HG02870 (cell line): ENCODE measurements around the gene NEK2.
"Not testable (repeated sequence)": the region's sequence is repeated elsewhere in the genome, so short reads cannot be mapped to it uniquely, and the experiment has no call there.

ENCODE experiments used
- ATAC-seq: cut with Tn5 transposase; IDR thresholded peaks from one replicate; pipeline ENCODE4 v1.9.1; 2021; ENCODE audit warnings: mild to moderate bottlenecking, moderate library complexity; ENCODE audit not compliant: unreplicated experiment

The NEK2 gene

DNA sequence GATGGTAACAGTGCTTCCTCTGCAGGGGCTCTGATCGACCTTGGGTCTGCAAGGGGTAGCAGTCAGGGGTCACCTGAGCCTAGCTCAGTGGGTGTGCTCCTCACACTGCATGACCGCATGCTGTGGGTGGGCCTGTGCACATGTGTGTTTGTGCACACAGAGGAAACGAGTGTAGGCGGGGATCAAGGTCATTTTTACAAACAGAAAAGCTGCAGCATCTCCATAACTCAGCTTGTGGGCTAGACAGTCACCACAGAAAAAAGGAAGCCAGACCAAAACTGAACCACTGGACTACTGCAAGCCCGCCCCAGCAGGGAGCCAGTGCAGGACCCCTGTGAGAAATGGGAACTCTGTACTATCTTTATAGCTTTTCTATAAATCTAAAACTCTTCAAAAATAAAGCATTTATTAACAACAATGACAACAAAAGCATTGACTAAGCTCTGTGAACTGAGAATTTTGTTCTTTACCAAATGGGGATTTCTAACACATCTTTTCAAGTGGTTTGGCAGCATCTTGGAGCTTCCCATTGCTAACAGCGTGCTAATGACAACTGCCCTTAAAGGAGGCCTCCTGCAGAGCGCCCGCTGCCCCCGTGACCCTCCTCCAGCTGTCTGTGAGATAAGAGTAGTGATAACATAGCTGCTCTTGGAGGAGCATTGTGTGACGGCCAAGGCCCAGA lies 19.9 kb upstream of the NEK2 start:
- ATAC-seq: peak; percentile 59

DNA sequence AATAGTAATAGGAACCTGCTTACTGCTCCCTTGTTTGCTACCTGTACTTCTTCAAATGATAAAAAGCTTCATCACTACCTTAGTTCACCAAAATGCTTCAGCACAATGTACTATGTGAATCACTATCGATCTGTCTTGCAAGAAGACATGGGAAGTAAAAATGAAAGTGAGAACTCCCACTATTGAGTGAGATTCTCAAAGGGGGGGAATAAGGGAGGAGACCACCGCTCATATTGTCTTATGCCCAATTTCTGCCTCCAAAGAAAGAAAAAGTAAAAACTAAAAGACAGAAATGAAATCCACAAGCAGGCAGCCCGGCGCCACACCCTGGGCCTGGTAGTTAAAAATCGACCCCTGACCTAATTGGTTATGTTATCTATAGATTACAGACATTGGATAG lies 18.5 kb upstream of the NEK2 start:
- ATAC-seq: not testable (repeated sequence)

DNA sequence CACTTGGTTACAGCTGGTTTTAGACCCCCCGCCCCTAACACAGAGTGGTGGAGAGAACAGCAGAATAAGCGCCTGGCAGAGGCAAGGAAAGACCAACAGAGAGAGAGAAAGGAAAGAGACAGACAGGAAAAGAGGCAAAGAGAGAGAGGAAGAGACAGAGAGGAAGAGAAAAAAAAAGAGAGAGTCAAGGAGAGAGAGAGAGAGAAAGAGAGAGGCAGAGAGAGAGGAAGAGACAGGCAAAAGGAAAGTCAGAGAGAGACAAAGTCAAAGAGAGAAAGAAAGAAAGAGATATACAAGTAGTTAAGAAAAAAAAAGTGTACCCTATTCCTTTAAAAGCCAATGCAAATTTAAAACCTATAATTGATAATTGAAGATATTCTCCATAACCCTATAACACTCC lies 13.0 kb upstream of the NEK2 start:
- no peak for ATAC-seq

- ATAC-seq: no peak
Measured at GRCh38 chr1:211687462-211688215, 12.2 kb upstream of the NEK2 start.

- no peak for ATAC-seq
Measured at GRCh38 chr1:211685823-211686222, 10.4 kb upstream of the NEK2 start.

DNA sequence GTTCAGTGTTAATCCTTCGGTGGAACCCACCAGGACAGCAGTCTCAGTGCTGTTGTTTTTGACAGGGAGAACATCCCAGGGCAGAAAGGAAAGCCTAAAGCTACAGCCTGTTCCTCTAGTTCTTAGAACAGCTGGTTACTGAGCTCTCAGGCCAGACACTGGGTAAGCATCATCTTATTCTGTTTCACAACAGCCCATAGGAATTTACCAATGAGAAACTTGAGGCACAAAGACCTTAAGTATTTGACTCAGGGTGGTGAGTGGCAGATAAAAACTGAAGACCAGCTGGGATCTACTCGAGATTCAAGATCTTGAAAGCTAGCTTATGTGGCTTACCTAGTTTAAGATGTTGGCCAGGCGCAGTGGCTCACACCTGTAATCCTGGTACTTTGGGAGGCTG lies 9.4 kb upstream of the NEK2 start:
- ATAC-seq: no peak

DNA sequence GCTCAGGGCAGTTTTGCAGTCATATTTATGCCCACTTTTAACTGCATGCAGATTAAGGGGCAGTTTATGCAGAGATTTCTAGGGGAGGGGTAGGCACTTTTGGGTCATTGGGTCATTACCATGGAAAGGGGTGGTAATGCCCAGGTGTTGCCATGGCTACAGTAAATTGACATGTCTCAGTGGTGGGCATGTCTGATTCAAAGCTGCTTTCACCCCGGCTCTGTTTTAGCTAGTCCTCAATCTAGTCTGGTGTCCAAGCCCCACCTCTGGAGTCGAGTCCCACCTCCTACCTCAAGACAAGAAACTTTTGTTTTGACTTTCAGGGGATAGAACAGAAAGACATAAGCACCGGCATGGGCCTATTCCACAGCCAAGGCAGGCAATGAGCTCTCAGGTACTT lies 8.9 kb upstream of the NEK2 start:
- no peak for ATAC-seq

DNA sequence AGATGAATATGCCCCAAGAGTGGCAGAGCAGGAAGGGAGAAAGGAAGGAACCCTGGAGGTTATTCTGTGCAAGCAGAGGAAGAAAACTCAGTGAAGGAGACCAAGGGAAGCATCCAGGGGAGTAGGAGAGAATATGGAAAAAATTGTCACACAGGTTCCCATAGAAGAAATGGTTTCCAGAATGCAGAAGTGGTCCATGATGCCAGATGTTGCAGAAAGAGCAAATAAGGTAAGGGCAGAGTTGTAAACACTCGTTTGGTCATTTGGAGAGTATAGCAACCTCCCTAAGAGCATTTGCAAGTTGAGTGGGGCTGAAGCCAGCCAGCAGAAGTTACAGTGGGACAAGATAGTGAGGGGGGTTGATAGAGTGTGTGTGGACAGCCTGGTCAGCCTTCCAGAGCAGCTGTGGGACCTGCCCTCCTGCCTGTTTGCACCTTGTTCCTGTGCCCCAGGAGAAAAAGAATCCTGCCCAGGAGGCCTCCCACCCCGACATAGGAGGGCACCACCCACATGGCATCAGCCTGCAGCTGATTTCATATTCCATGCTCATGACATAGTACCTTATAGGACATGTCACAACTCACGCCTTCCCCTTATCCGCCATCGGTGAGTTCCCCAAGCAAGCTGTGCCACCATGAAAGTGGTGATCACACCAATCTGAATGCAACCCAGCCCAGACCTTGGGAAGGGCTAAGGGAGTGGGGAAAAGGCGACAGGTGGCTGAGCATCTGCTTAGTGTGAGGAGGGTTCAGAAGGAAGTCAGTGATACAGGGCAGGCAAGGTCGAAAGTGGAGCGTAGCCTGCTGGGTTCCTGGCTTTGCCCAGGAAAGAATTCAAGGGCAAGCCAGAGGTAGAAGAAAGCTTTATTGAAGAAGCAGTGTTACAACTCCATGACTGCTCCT lies 8.2 kb upstream of the NEK2 start:
- ATAC-seq: no peak

DNA sequence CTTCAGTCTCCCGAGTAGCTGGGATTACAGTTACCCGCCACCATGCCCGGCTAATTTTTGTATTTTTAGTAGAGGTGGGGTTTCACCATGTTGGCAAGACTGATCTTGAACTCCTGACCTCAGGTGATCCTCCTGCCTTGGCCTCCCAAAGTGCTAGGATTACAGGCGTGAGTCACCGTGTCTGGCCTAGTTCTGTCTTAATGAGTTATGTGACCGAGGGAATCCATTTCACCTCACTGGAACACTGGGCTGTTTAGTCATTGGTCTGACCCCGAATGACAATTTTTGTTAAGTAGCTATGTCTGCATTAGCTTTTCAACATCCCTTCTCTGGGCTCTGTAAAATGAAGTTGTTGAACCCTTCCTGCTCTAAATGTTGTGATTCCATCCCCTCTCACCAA lies 6.8 kb upstream of the NEK2 start:
- ATAC-seq: not testable (repeated sequence)

DNA sequence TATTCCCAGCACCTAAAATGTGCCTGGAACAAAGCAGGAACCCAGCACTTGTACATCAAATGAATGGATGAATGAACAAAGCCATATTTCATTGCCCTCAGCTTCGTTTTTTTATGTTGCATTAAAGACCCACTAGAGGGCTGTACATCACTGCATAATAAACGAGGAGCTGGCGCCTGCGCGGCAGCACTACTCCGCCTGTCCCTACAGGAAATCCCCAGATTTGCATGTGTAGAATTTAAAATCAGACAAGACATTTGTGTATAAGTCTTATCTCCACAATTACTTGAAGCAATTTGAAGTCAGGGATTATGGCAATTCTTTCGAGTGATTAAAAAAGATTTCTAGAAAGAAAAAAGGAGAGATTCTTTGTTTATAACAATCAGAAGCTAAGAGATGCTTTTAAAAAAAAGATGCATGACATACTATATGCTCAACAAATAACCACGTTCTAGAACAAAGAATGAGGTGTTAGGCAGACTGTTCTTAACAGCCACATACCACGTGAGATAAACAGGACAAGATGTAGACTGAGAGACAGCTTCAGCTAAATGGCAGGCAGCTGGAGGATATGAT lies 5.4 kb upstream of the NEK2 start:
- peak; percentile 78 for ATAC-seq

DNA sequence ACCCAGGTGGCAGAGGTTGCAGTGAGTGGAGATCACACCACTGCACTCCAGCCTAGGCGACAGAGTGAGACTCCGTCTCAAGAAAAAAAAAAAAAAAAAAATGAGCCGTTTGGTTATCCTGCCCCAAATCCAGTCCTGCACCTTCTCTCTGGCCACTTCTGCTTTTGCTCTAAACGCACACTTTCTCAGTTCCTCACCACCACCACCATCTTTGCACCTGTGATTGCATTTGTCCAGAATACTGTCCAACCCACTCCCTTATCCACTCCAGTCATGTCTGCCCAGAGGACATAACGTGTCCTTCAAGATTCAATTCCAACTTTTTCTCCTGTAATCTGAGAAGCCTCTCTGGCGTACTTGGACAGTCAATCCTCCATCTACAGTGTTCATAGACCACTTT lies 2.2 kb upstream of the NEK2 start:
- ATAC-seq: no peak

DNA sequence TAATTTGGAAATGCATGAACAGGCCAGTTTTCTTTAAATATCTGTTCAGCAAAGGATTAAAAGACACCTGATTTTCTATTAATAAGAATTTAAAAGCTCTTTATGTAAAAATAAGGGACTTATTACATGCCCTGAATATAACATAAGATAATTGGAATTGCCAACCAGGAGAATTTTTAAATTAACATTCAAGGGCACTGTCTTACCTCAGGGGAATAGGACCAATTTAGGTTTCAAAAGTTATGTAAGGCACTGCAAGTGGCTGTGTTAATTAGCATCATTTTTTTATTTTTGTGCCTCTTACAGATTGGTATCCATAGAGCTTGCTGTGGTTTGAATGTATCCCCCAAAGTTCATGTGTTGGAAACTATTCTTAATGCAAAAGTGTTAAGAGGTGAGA lies 1.3 kb upstream of the NEK2 start:
- ATAC-seq: no peak

DNA sequence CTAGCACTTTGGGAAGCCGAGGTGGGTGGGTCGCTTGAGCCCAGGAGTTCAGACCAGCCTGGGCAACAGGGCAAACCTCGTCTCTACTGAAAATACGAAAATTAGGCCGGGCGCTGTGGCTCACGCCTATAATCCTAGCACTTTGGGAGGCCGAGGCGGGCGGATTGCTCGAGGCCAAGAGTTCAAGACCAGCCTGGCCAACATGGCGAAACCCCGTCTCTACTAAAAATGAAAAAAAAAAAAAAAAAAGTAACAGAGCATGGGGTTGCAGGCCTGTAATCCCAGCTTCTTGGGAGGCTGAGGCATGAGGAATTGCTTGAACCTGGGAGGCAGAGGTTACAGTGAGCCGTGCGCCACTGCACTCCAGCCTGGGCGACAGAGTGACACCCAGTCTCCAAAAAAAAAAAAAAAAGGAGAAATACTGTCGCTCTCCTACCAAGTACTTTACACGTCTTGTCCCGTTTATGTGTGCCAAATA lies 724 bp upstream of the NEK2 start:
- no peak for ATAC-seq

GRCh38 chr1:211667065-211667617 lies 8.3 kb downstream of the NEK2 start:
- ATAC-seq: no peak

GRCh38 chr1:211660718-211661222 lies 14.7 kb downstream of the NEK2 start:
- no peak for ATAC-seq

GRCh38 chr1:211656728-211657127 lies 18.7 kb downstream of the NEK2 start:
- ATAC-seq: no peak

GRCh38 chr1:211654838-211655787 lies 20.3 kb downstream of the NEK2 start:
- peak; percentile 74 for ATAC-seq

DNA sequence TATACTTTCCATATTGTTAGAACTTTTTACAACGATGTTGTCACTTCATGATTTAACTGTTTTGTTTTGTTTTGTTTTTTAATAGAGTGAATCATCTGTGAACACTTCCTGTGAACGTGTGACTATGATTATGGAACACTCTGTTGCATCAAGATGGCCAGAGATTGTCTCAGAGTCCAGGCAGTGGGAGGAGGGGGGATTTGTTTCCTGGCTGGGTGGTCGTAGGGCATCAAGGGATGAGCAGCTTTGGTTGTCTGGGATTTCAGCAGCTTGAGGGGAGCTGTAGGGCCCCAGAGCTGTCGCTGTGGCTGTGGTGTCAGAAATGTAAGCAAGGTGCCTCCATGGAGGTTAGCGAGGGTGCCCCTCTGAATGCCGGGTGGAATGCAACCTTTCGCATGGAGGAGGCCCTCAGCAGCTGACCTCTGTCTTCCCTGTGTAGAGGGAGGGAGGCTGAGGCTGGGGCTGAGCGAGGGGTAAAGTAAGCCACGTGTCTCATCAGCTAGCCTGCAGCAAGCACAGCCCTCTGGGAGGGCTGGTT lies 21.4 kb downstream of the NEK2 start:
- no peak for ATAC-seq

GRCh38 chr1:211653293-211653692 lies 22.1 kb downstream of the NEK2 start:
- ATAC-seq: no peak
